Calu3 (cell line): ENCODE data around the gene BCL7C. TPM values are rescaled to one million over a fixed set of nuclear protein-coding genes. Genes with fewer than 3 reads are reported as not detected.

ENCODE experiments used
- BruUV-seq: library from RNA; stranded (reverse); fragments of 400-500 nt; replicated peaks from 2 replicates; lab custom pipeline; 2021; lab: Mats Ljungman, UMichigan
- CTCF ChIA-PET: fragments of 300-600 bp; sonication (Branson Sonifier 250); formaldehyde crosslinking; loops from one replicate; lab custom pipeline; 2022; ENCODE audit warnings: antibody characterized with exemption; lab: Charles Lee
- DNase-seq: peaks from one replicate; pipeline ENCODE4 v3.0.0; 2022
- H3K27ac Mint-ChIP-seq: one replicate; pipeline ENCODE4 v1.8.0; 2022; ENCODE audit warnings: mixed read lengths; ENCODE audit not compliant: unreplicated experiment
- H3K27me3 Mint-ChIP-seq: one replicate; pipeline ENCODE4 v1.8.0; 2022; ENCODE audit warnings: mixed read lengths; ENCODE audit not compliant: unreplicated experiment
- H3K36me3 Mint-ChIP-seq: one replicate; pipeline ENCODE4 v1.8.0; 2022; ENCODE audit warnings: mild to moderate bottlenecking, moderate library complexity, mixed read lengths; ENCODE audit not compliant: insufficient read depth, unreplicated experiment
- H3K4me1 Mint-ChIP-seq: one replicate; pipeline ENCODE4 v1.8.0; 2022; ENCODE audit warnings: mild to moderate bottlenecking, low read depth, mixed read lengths; ENCODE audit not compliant: unreplicated experiment
- H3K4me3 Mint-ChIP-seq: one replicate; pipeline ENCODE4 v1.8.0; 2022; ENCODE audit warnings: mild to moderate bottlenecking, low read depth, moderate library complexity, mixed read lengths; ENCODE audit not compliant: unreplicated experiment
- H3K9me3 Mint-ChIP-seq: one replicate; pipeline ENCODE4 v1.8.0; 2022; ENCODE audit warnings: low read depth, mixed read lengths; ENCODE audit not compliant: unreplicated experiment
- CTCF ChIP-seq: fragments of 200-600 bp; IDR thresholded peaks from one replicate; pipeline ENCODE4 v1.8.0; 2022; ENCODE audit warnings: antibody characterized with exemption; ENCODE audit not compliant: unreplicated experiment
- intact Hi-C: fragments of 100-400 bp; cut with micrococcal nuclease; formaldehyde crosslinking; loops from one replicate; pipeline ENCODE4 v1.10.0; 2022; ENCODE audit not compliant: unreplicated experiment
- total RNA-seq: library from RNA; stranded (reverse); gene quantifications from 2 replicates; pipeline ENCODE4 v1.2.3, GENCODE V29; 2022

BCL7C gene
- total RNA-seq, 1 experiment from 2014 or later: 26.6 TPM

GRCh38 chr16:30885196-30885595 lies 8.7 kb downstream of the BCL7C start:
- Mint-ChIP-seq H3K27me3 (no peaks in the 10 kb centered on the region), H3K27ac (no peak overlapping the region), H3K4me1 (peaks cover 8% of the 10 kb centered on the region), H3K4me3 (no peak overlapping the region), H3K9me3 (no peaks in the 10 kb centered on the region), H3K36me3 (peaks cover 17% of the 10 kb centered on the region)
- no peak for DNase-seq
- TF ChIP-seq CTCF: no peak
- intact Hi-C loops: no loop called here
- no TSS peak for BruUV-seq
- CTCF ChIA-PET: no interaction called here

- no peak for TF ChIP-seq CTCF
- Mint-ChIP-seq H3K4me1 (peaks cover 8% of the 10 kb centered on the region), H3K9me3 (no peaks in the 10 kb centered on the region), H3K4me3 (no peak overlapping the region), H3K27me3 (no peaks in the 10 kb centered on the region), H3K36me3 (peaks cover 14% of the 10 kb centered on the region), H3K27ac (no peak overlapping the region)
- no peak for DNase-seq
- BruUV-seq: no TSS peak
- intact Hi-C loops: no loop called here
- CTCF ChIA-PET: no interaction called here
These were observed 9.1 kb downstream of the BCL7C start for GRCh38 chr16:30884760-30885159.

GRCh38 chr16:30882429-30883310 lies 11.2 kb downstream of the BCL7C start:
- TF ChIP-seq CTCF: no peak
- no peak for DNase-seq
- Mint-ChIP-seq H3K4me1 (peaks cover 8% of the 10 kb centered on the region), H3K27ac (no peak overlapping the region), H3K9me3 (no peaks in the 10 kb centered on the region), H3K36me3 (peaks cover 4% of the 10 kb centered on the region), H3K27me3 (no peaks in the 10 kb centered on the region), H3K4me3 (no peak overlapping the region)
- intact Hi-C loops: no loop called here
- BruUV-seq: no TSS peak
- CTCF ChIA-PET: no interaction called here

GRCh38 chr16:30876867-30877266 lies 17.0 kb downstream of the BCL7C start:
- peaks cover 35% of the 10 kb centered on the region for H3K36me3 Mint-ChIP-seq
- intact Hi-C loops: loop anchor here (5.0 kb wide), 1 partner anchor 90 kb away; the partner anchor contains the start of gene ZNF629
- no peak for DNase-seq
- no peaks in the 10 kb centered on the region for H3K27me3 Mint-ChIP-seq
- CTCF ChIA-PET: interaction anchor here (0.6 to 1.6 kb wide), 5 partner anchors 20 to 1966 kb away, joined by 3 to 5 read pairs (median 5); no protein-coding TSS in a partner anchor
- no peak overlapping the region for H3K27ac Mint-ChIP-seq
- H3K4me3 Mint-ChIP-seq: peak overlapping the region; percentile 97
- no peak for TF ChIP-seq CTCF
- BruUV-seq: no TSS peak
- H3K4me1 Mint-ChIP-seq: peaks cover 16% of the 10 kb centered on the region
- H3K9me3 Mint-ChIP-seq: no peaks in the 10 kb centered on the region
